ENCODE measurements around the gene FXYD2. TPM values are rescaled to one million over a fixed set of nuclear protein-coding genes. Genes with fewer than 3 reads are reported as not detected.

FXYD2 gene
- total and polyA plus RNA-seq, 12 donors, result 0.40 to 6.0 (median 1.8) TPM

DNA sequence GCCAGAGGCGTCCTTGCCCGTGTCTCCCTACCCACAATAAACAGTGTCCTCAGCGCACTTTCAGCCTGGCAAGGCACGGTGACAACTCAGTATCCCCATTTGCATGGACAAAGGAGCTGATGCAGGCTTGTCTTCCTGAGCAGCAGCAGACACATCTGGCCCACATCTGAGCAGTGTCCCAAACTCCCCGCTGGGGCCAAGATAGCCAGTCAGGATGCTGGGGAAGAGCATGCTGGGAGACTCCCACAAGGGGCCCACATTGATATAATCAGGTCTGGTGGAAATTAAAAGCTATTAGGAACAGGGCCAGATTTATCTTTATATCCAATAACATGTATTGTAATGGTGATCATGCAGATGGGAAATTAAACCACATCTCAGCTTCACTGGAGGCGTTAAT lies 52.2 kb downstream of the FXYD2 start:
- no peak for DNase-seq
- intact Hi-C loops (cut with DNase I), result no loop called here
- Histone ChIP-seq H3K9me3 (no peaks in the 10 kb centered on the region), H3K27me3 (peaks cover 0 to 15% (median 0%) of the 10 kb centered on the region in 7 donors), H3K36me3 (peaks cover 0 to 34% (median 0%) of the 10 kb centered on the region in 9 donors), H3K4me1 (no peaks in the 10 kb centered on the region), H3K4me3 (no peak overlapping the region), H3K27ac (no peak overlapping the region)
- 86% methylated on average over 6 of the region's 6 CpGs for WGBS, 2 donors
- ATAC-seq, result no peak
- no peak for TF ChIP-seq CTCF (IDR thresholded peaks at IDR 0.05)

GRCh38 chr11:117771841-117772240 lies 52.7 kb downstream of the FXYD2 start:
- Histone ChIP-seq H3K4me1 (no peaks in the 10 kb centered on the region), H3K36me3 (peaks cover 0 to 33% (median 0%) of the 10 kb centered on the region in 9 donors), H3K4me3 (no peak overlapping the region), H3K27ac (no peak overlapping the region), H3K27me3 (peaks cover 0 to 17% (median 0%) of the 10 kb centered on the region in 7 donors), H3K9me3 (no peaks in the 10 kb centered on the region)
- ATAC-seq (no peak), DNase-seq (no peak)
- intact Hi-C loops (cut with DNase I), result no loop called here
- 92 to 95% methylated on average over 7 of the region's 7 CpGs for WGBS, 2 donors
- TF ChIP-seq CTCF (IDR thresholded peaks at IDR 0.05), result no peak

DNA sequence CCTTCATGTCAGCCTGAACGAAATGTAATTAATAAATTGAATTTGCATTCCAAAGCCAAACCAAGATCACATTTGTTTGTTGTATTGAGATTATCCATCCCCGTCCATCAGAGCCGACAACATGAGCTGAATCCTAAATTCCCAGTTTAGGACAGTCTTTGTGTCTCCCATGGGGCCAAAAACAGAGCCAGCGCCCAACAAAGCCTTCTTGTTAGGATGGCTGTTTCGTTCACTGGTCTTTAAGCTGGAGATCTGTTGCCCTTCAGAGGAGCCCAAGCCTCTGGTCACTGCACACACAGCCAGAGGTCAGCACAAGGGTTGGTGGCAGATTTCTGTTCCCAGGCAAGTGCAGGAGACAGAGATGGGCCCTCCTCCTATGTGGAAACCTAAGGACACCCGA lies 53.3 kb downstream of the FXYD2 start:
- no peaks in the 10 kb centered on the region for H3K9me3 ChIP-seq
- DNase-seq, result no peak
- ATAC-seq, result no peak
- H3K4me3 ChIP-seq, result no peak overlapping the region
- no peak for TF ChIP-seq CTCF (IDR thresholded peaks at IDR 0.05)
- H3K27ac ChIP-seq, result no peak overlapping the region
- H3K27me3 ChIP-seq, result peaks cover 0 to 13% (median 0%) of the 10 kb centered on the region in 7 donors
- H3K36me3 ChIP-seq, result peaks cover 0 to 31% (median 0%) of the 10 kb centered on the region in 9 donors
- H3K4me1 ChIP-seq, result no peaks in the 10 kb centered on the region
- WGBS, 2 donors, result 84 to 86% methylated on average over 6 of the region's 6 CpGs
- intact Hi-C loops (cut with DNase I), result no loop called here

GRCh38 chr11:117770061-117770460 lies 54.5 kb downstream of the FXYD2 start:
- Histone ChIP-seq H3K4me3 (no peak overlapping the region), H3K27me3 (peaks cover 0 to 8% (median 0%) of the 10 kb centered on the region in 7 donors), H3K36me3 (peaks cover 0 to 20% (median 0%) of the 10 kb centered on the region in 9 donors), H3K4me1 (no peaks in the 10 kb centered on the region), H3K27ac (no peak overlapping the region), H3K9me3 (no peaks in the 10 kb centered on the region)
- intact Hi-C loops (cut with DNase I), result no loop called here
- no peak for ATAC-seq
- WGBS, 2 donors, result 89% methylated on average over 4 of the region's 4 CpGs
- no peak for DNase-seq
- no peak for TF ChIP-seq CTCF (IDR thresholded peaks at IDR 0.05)

Other genes starting within 250 kb of the FXYD2 start
- gene DSCAML1, start 27.5 kb downstream of the FXYD2 start, total RNA-seq, result 1 to 10 TPM in 3 of 10 donors, under 1 TPM in 7; 0.23 to 1.5 (median 0.57) TPM
- gene DSCAML1, start 27.5 kb downstream of the FXYD2 start, polyA plus RNA-seq, result under 1 TPM; 0.16 to 0.88 TPM
- gene FXYD6, start 51.9 kb upstream of the FXYD2 start, total RNA-seq, result 10 to 100 TPM; 22.0 to 42.5 (median 30.4) TPM
- gene FXYD6, start 51.9 kb upstream of the FXYD2 start, polyA plus RNA-seq, result 10 to 100 TPM; 62.3 to 65.2 TPM
- gene TMPRSS13, start 104.7 kb upstream of the FXYD2 start, total RNA-seq, result under 1 TPM in 3 of 10 donors, not detected in 7; 0.07 to 0.32 (median 0.18) TPM
- under 1 TPM; 0.03 to 0.22 TPM for gene TMPRSS13, start 104.7 kb upstream of the FXYD2 start, polyA plus RNA-seq
- 10 to 100 TPM in 2 of 10 donors, 1 to 10 TPM in 8; 2.5 to 29.9 (median 3.8) TPM for gene IL10RA, start 161.7 kb upstream of the FXYD2 start, total RNA-seq
- 1 to 10 TPM; 2.0 to 4.0 TPM for gene IL10RA, start 161.7 kb upstream of the FXYD2 start, polyA plus RNA-seq